Measurements from ENCODE around the gene GP2. TPM values are rescaled to one million over a fixed set of nuclear protein-coding genes. Genes with fewer than 3 reads are reported as not detected.
"Not testable (repeated sequence)": the region's sequence is repeated elsewhere in the genome, so short reads cannot be mapped to it uniquely, and the experiment has no call there.

Gene GP2
- total RNA-seq, 4 donors from 2014 or later = 0.46 to 3.7 (median 2.3) TPM; not detected in 1

DNA sequence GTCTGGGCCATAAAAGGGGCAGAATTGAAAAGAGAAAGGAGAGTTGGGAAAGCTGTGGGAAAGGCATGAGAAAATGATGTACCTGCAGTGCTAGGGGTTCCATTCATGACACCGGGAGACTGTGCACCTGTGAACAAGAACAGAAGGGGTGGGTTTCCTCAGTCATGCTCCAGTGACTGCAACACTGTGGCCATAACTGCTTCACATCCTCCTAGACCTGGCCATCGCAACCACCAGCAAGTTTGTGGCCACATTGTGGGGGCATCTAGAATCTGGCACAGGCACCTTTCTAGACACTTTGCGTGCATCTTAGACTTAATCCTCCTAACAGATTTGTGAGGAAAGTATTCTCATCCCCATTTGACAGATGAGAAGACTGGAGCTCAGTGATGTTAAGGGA, 12.7 kb downstream of the GP2 start:
- intact Hi-C loops (cut with DNase I; ENCODE audit: low total_unique reads) = no loop called here
- 89 to 90% methylated on average over 3 of the region's 3 CpGs for WGBS, 2 donors
- TF ChIP-seq CTCF (IDR thresholded peaks at IDR 0.05) (no peak), POLR2A (IDR thresholded peaks at IDR 0.05) (no peak)

DNA sequence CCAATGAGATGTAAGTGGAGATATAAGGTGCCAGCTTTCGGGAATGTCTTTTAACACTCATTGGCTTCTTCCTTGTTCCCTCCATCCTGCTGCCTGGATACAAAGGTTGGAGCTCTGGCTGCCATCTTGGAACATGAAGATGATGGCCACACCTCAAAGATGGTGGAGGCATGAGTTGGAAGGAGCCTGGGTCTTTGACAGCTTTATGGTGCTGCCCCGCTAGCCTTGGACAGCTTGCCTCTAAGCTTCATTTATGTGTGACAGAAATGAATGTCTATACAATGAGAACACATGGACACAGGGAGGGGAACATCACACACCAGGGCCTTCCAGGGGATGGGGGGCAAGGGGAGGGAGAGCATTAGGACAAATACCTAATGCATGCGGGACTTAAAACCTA, 13.6 kb downstream of the GP2 start:
- intact Hi-C loops (cut with DNase I; ENCODE audit: low total_unique reads) = no loop called here
- H3K4me3 ChIP-seq (ENCODE audit: low read depth, poor library complexity, severe bottlenecking) = no peak overlapping the region
- DNase-seq (ENCODE audit: low spot score in 2 of 2) = no peak
- 92 to 94% methylated on average over 3 of the region's 3 CpGs for WGBS, 2 donors
- TF ChIP-seq CTCF (IDR thresholded peaks at IDR 0.05) (no peak), POLR2A (IDR thresholded peaks at IDR 0.05) (no peak)

More for the DNA sequence above, 12.7 kb downstream of the GP2 start:
- DNase-seq (ENCODE audit: low spot score in 2 of 2) = no peak
- no peak overlapping the region for H3K4me3 ChIP-seq (ENCODE audit: low read depth, poor library complexity, severe bottlenecking)

DNA sequence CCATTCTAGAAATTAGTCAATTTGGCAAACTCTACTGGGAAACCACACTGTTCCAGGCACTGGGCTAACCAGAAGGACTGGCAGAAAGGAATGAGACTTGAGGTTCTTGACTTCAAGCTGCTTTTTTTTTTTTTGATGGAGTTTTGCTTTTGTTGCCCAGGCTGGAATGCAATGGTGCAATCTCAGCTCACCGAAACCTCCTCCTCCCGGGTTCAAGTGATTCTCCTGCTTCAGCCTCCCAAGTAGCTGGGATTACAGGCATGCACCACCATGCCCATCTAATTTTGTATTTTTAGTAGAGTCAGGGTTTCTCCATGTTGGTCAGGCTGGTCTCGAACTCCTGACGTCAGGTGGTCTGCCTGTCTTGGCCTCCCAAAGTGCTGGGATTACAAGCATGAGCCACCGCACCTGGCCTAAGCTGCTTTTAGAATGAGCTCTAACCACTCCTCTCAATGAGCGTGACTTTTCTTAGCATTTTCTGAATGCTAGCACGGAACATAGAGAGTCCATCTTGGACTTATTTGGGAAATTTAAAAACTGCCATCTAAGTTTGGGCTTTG, 14.7 kb downstream of the GP2 start:
- intact Hi-C loops (cut with DNase I; ENCODE audit: low total_unique reads); H3K4me3 ChIP-seq (ENCODE audit: low read depth, poor library complexity, severe bottlenecking); DNase-seq (ENCODE audit: low spot score in 2 of 2): not testable (repeated sequence)
- WGBS, 2 donors = 88 to 94% methylated on average over 7 of the region's 7 CpGs

GRCh38 chr16:20311548-20311947, 15.8 kb downstream of the GP2 start:
- DNase-seq (ENCODE audit: low spot score in 2 of 2) = no peak

GRCh38 chr16:20310421-20311395, 16.6 kb downstream of the GP2 start:
- TF ChIP-seq POLR2A (IDR thresholded peaks at IDR 0.05) (no peak), CTCF (IDR thresholded peaks at IDR 0.05) (no peak)
- no peak for DNase-seq (ENCODE audit: low spot score in 2 of 2)
- H3K4me3 ChIP-seq (ENCODE audit: low read depth, poor library complexity, severe bottlenecking) = no peak overlapping the region
- WGBS, 2 donors = 85% methylated on average over 11 of the region's 11 CpGs
- intact Hi-C loops (cut with DNase I; ENCODE audit: low total_unique reads) = no loop called here

More at GRCh38 chr16:20311548-20311947, 15.8 kb downstream of the GP2 start:
- TF ChIP-seq POLR2A (IDR thresholded peaks at IDR 0.05) (no peak), CTCF (IDR thresholded peaks at IDR 0.05) (no peak)
- H3K4me3 ChIP-seq (ENCODE audit: low read depth, poor library complexity, severe bottlenecking) = no peak overlapping the region
- intact Hi-C loops (cut with DNase I; ENCODE audit: low total_unique reads) = no loop called here
- WGBS, 2 donors = 73 to 89% methylated on average over 2 of the region's 2 CpGs

DNA sequence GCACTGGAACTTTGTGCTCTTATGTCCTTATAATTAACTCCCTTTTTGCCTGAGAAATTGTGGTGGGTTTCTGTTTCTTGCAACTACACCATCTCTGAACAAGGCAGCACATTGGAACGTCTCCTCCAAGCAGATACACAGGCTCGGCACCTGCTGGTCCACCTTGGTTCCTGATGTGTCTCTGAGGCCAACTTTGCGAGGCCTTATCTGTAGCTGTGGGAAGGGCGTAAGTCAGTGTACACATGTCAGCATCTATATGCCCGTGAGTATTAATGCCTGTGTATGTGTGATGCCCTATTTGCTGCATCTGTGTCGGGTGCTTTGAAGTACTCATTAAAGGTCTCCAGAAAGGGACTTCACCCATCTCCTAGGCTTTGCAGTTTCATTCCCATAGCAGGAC, 17.5 kb downstream of the GP2 start:
- TF ChIP-seq POLR2A (IDR thresholded peaks at IDR 0.05) = no peak
- no peak for TF ChIP-seq CTCF (IDR thresholded peaks at IDR 0.05)
- no peak overlapping the region for H3K4me3 ChIP-seq (ENCODE audit: low read depth, poor library complexity, severe bottlenecking)
- WGBS, 2 donors = 81 to 84% methylated on average over 6 of the region's 6 CpGs
- DNase-seq (ENCODE audit: low spot score in 2 of 2) = no peak
- intact Hi-C loops (cut with DNase I; ENCODE audit: low total_unique reads) = no loop called here

Data from lower leg skin (tissue), 4 donors.